Loucy (cell line): ENCODE data around the gene PLA2G2C.

Source experiments
- H2AFZ ChIP-seq: fragments of 200-600 bp; sonication (generic); 2 replicates; pipeline ENCODE4 v1.6.0; 2016; ENCODE audit warnings: antibody characterized with exemption, mild to moderate bottlenecking, low read length, moderate library complexity
- H3F3A ChIP-seq: fragments of 200-600 bp; 2 replicates; pipeline ENCODE4 v1.6.0; 2016; ENCODE audit warnings: antibody characterized with exemption, low read depth, mild to moderate bottlenecking
- H3K27me3 ChIP-seq: fragments of 200-600 bp; sonication (generic); 2 replicates; pipeline ENCODE4 v1.6.1; 2014; ENCODE audit warnings: low read length, mild to moderate bottlenecking; ENCODE audit not compliant: insufficient read depth, poor library complexity, severe bottlenecking
- H3K36me3 ChIP-seq: fragments of 200-600 bp; sonication (generic); 2 replicates; pipeline ENCODE4 v1.6.1; 2016; ENCODE audit warnings: low read length; ENCODE audit not compliant: insufficient read depth
- H3K4me1 ChIP-seq: fragments of 200-600 bp; sonication (generic); 2 replicates; pipeline ENCODE4 v1.5.1; 2014; ENCODE audit warnings: low read length, mild to moderate bottlenecking; ENCODE audit not compliant: insufficient read depth, poor library complexity, severe bottlenecking
- H3K4me2 ChIP-seq: fragments of 200-600 bp; sonication (generic); 2 replicates; pipeline ENCODE4 v1.6.0; 2014; ENCODE audit warnings: antibody characterized with exemption, low read length, low read depth, mild to moderate bottlenecking; ENCODE audit not compliant: poor library complexity, severe bottlenecking
- H3K4me3 ChIP-seq: fragments of 200-600 bp; sonication (generic); 2 replicates; pipeline ENCODE4 v1.5.1; 2014; ENCODE audit warnings: low read length, mild to moderate bottlenecking, mixed read lengths; ENCODE audit not compliant: poor library complexity, severe bottlenecking
- H3K79me2 ChIP-seq: fragments of 200-600 bp; sonication (generic); 2 replicates; pipeline ENCODE4 v1.6.1; 2014; ENCODE audit warnings: low read length; ENCODE audit not compliant: insufficient read depth
- H3K9ac ChIP-seq: fragments of 200-600 bp; sonication (generic); 2 replicates; pipeline ENCODE4 v1.6.0; 2014; ENCODE audit warnings: mild to moderate bottlenecking, low read depth, low read length, moderate library complexity; ENCODE audit not compliant: poor library complexity, severe bottlenecking
- H3K9me2 ChIP-seq: fragments of 200-600 bp; sonication (generic); replicated peaks from 2 replicates; pipeline ENCODE4 v1.6.1; 2016; ENCODE audit warnings: low read depth, low read length, mixed read lengths
- H3K9me3 ChIP-seq: fragments of 200-600 bp; sonication (generic); 2 replicates; pipeline ENCODE4 v1.6.1; 2014; ENCODE audit warnings: mild to moderate bottlenecking, antibody characterized with exemption, low read length, low read depth; ENCODE audit not compliant: insufficient read depth
- H4K20me1 ChIP-seq: fragments of 200-600 bp; sonication (generic); 2 replicates; pipeline ENCODE4 v1.6.0; 2014; ENCODE audit warnings: antibody characterized with exemption, low read length, mild to moderate bottlenecking; ENCODE audit not compliant: insufficient read depth, poor library complexity, severe bottlenecking
- CTCF ChIP-seq: fragments of 200-600 bp; sonication (generic); conservative IDR thresholded peaks from 2 replicates; pipeline ENCODE4 v1.5.1; 2014; ENCODE audit warnings: mild to moderate bottlenecking, antibody characterized with exemption, low read length
- EZH2phosphoT487 ChIP-seq: fragments of 200-600 bp; IDR thresholded peaks from 2 replicates; pipeline ENCODE4 v1.6.1; 2018; ENCODE audit warnings: antibody characterized with exemption, mild to moderate bottlenecking, moderate library complexity, borderline replicate concordance

Gene PLA2G2C

DNA sequence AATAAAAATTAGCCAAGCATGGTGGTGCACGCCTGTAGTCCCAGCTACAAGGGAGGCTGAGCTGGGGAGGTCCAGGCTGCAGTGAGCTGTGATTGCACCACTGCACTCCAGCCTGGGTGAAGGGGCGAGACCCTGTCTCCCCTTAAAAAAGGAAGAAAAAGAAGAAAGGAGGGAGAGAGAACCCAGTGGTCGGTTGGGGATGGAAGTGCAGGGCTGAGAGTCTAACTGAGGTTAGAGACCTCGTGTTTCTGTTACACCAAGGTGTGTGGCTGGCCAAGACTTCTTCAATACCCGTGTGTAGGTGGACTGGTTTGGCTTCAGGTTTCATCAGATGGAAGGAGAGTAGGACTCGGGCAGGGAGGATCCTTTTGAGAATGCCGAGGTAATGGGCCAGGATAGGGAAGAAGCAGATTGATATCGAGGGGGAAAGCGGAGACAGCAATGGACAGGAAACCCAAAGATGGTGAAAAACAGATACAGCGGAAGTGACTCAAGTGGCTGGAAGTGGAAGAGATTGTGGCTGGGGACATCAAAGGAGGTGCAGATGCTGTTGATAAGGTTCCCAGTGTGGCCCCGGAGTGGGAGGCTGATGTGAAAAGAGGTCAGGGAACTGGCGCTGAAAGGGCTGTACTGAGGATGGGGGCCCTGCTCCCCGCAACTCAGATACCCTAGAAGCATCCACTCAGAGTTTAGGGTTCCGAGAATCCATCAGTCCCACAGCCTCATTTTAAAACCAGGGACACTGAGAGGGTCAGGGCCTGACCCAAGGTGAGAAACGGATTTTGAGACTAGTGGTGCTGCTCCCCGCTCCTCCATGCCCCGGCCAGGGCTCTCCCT is 1.1 kb downstream of the PLA2G2C start:
- peak overlapping the region; percentile 75 for H2AFZ ChIP-seq
- no peaks in the 10 kb centered on the region for H3F3A ChIP-seq
- H3K4me2 ChIP-seq = peak overlapping the region; percentile 99
- no peaks in the 10 kb centered on the region for H4K20me1 ChIP-seq
- H3K9me3 ChIP-seq = no peaks in the 10 kb centered on the region
- H3K36me3 ChIP-seq = no peaks in the 10 kb centered on the region
- H3K4me1 ChIP-seq = peaks cover 42% of the 10 kb centered on the region
- H3K9me2 ChIP-seq = no peaks in the 10 kb centered on the region
- no peaks in the 10 kb centered on the region for H3K27me3 ChIP-seq
- H3K79me2 ChIP-seq = no peaks in the 10 kb centered on the region
- H3K9ac ChIP-seq = peak overlapping the region; percentile 64
- peak overlapping the region; percentile 73 for H3K4me3 ChIP-seq
- TF ChIP-seq CTCF (no peak), EZH2phosphoT487 (no peak)

GRCh38 chr1:20184481-20184900 is 1.8 kb downstream of the PLA2G2C start:
- Histone ChIP-seq H3F3A (no peaks in the 10 kb centered on the region), H3K9me3 (no peaks in the 10 kb centered on the region), H3K9ac (no peak overlapping the region), H4K20me1 (no peaks in the 10 kb centered on the region), H2AFZ (no peak overlapping the region), H3K79me2 (no peaks in the 10 kb centered on the region), H3K9me2 (no peaks in the 10 kb centered on the region), H3K4me1 (peaks cover 42% of the 10 kb centered on the region), H3K4me3 (no peak overlapping the region), H3K36me3 (no peaks in the 10 kb centered on the region), H3K27me3 (no peaks in the 10 kb centered on the region), H3K4me2 (peak overlapping the region; percentile 99)
- no peak for TF ChIP-seq EZH2phosphoT487
- peak; percentile 36 for TF ChIP-seq CTCF

DNA sequence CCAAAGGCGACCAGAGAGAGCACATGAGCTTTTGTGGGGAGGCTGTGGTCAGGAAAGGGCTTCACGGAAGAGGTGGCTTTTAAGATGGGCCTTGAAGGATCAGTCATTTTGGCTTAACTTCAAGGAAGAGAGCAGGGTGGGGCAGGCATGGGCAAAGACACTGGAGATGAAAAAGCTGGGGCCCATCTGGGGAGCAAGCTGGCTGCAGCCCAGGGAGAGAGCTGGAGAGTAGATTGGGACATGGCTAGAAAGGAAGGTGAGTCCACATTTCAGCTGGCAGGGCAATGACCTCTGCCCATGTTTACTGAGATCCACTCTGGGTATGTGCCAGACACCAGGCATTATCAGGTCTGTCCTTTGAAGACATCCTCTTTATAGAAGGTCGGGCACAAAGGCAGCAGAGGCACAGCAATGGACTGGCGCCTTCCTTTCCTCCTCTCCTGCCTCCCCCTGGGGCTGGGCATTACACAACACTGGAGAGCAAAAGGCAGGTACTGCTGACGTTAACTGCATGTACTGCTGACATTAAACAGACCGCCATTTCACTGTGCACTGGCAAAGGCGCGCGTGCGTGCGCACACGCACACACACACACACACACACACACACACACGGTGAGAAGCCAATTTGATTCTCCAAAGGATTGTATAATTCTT is 2.6 kb downstream of the PLA2G2C start:
- H3K27me3 ChIP-seq = no peaks in the 10 kb centered on the region
- no peak overlapping the region for H3K4me3 ChIP-seq
- no peaks in the 10 kb centered on the region for H3K9me2 ChIP-seq
- no peak overlapping the region for H3K4me2 ChIP-seq
- H3F3A ChIP-seq = no peaks in the 10 kb centered on the region
- no peaks in the 10 kb centered on the region for H3K9me3 ChIP-seq
- TF ChIP-seq CTCF (no peak), EZH2phosphoT487 (no peak)
- peaks cover 40% of the 10 kb centered on the region for H3K4me1 ChIP-seq
- no peaks in the 10 kb centered on the region for H4K20me1 ChIP-seq
- no peaks in the 10 kb centered on the region for H3K79me2 ChIP-seq
- no peaks in the 10 kb centered on the region for H3K36me3 ChIP-seq
- H3K9ac ChIP-seq = no peak overlapping the region
- no peak overlapping the region for H2AFZ ChIP-seq
